DMS114 treated with DMSO at 0.1 percent for 48 hours (cell line): ENCODE measurements around the gene ANKRD13B.
"Not testable (repeated sequence)": the region's sequence is repeated elsewhere in the genome, so short reads cannot be mapped to it uniquely, and the experiment has no call there.

Experiments
- DNase-seq: peaks from one replicate; lab custom pipeline; 2025; ENCODE audit not compliant: unreplicated experiment; lab: John Stamatoyannopoulos, UW

The ANKRD13B gene

DNA sequence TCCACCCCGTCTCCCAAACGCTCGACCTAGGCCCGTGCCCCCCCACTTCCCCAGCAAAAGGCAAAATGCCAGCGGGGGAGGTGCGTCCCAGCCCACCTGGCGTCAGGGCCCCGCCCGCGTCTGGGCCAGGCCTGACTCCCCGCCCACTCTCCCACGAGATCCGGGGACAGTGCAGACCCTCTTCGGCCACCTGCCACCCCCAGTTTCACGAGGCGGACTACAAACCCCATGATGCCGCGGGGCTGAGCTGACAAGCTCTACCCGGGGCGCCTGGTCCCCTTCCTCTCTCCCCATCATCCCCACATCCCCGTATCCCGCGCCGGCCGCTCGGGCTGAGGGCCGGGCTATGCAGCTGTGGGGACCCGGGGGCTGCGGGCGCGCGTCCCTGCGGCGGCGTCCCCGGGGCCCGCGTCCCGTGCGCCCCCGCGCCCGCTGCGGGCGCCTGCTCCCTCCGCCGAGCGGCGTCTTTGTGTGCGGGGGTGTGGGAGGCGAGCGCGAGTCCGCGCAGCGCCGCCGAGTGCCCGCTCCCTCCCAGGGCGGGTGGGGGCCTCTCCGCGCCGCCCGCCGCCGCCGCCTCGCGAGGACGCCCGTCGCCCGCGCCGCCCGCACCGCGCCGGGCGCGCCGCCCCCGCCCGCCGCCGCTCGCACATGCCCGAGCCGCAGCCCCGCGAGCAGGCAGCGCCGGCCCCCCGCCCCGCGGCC lies at the start of gene ANKRD13B:
Gene ANKRD13B (plus strand): TSS at position 283 of the 702 bp plus-strand sequence. CDS start 490 bp downstream, outside the sequence.
- DNase-seq = no peak

DNA sequence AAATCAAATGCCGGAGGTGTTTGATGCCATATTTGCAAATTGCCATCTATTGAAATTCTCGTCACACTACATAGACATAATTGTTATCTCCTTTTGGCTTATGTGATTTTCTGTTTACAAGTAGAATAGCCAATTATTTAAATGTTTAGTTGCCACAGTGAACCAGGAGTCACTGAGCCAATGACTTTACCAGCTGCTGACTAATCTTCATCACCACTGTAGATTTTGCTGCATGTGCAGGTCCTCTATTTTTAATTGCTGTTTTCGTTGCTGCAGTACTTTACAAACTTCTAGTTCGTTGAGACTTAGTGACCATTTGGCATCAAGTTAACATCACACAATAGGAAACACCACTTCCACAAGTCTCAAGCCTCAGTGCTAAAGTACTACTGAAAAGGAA lies 48.9 kb upstream of the ANKRD13B start:
- DNase-seq = no peak

DNA sequence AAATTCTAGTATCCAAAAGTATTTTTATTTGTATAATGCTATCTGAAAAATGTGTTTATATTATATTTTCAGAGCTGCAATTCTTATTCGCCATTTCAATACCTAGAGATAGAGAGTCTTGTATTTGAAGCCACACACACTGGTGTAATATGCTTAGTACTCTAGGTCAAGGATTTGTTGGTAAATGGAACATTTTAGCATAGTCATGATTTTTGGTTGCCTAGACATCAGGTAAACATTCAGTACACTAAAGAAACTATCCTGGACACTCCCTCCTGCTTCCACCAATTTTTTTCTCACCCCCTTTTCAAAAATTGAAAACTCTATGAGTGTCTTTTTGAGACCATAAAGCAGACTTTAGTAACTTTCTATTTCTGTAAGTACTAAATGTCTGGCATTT lies 46.8 kb upstream of the ANKRD13B start:
- no peak for DNase-seq

GRCh38 chr17:29546830-29547229 lies 46.1 kb upstream of the ANKRD13B start:
- no peak for DNase-seq

GRCh38 chr17:29549177-29549923 lies 43.6 kb upstream of the ANKRD13B start:
- DNase-seq = no peak

- DNase-seq = no peak
These were observed 37.1 kb upstream of the ANKRD13B start for GRCh38 chr17:29555840-29556239.

- DNase-seq = no peak
These were observed 35.7 kb upstream of the ANKRD13B start for GRCh38 chr17:29557085-29557738.

DNA sequence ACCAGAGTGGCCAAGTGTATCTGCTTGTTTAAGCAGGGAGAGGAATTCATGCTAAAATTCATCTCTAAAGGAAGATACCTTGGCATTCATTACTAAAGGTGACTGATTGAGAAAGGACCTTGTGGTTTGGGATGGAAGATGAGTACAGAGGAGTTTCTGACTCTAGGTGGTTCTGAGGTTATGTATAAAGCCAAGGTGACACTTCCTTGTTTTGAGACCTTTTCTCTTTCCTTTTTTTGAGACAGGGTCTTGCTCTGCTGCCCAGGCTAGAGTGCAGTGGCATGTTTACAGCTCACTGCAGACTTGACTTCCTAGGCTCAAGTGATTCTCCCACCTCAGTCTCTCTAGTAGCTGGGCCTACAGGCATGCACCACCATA lies 35.2 kb upstream of the ANKRD13B start:
- DNase-seq = no peak

DNA sequence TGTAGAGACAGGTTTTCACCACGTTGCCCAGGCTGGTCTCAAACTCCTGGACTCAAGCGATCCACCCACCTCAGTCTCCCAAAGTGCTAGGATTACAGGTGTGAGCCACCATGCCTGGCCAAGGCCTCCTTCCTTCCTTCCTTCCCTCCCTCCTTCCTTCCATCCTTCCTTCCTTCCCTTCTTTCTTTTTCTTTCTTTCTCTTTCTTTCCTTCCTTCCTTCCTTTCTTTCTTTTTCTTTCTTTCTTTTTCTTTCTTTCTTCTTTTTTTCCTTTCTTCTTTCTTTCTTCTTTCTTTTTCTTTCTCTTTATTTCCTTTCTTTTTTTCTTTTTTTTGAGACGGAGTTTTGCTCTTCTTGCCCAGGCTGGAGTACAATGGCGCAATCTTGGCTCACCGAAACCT lies 34.8 kb upstream of the ANKRD13B start:
- DNase-seq = not testable (repeated sequence)

- no peak for DNase-seq
These were observed 33.3 kb upstream of the ANKRD13B start for GRCh38 chr17:29559640-29560039.

DNA sequence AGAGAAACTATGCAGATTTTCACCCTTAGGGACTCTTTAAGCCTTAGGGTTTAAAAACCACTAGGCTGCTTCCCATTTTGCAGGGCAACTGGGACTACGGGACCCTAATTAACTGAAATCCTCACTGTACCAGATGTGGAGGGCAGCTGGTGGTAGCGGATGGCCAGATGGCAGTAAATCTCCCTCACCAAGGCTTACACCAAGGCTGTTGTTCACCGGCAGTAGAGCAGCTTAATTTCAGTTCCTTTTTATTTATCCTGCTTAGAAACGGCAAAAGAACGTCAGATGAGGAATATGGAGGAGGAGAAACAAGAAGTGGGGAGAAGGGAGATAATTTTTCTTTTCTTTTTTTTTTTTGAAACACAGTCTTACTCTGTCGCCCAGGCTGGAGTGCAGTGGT lies 32.6 kb upstream of the ANKRD13B start:
- DNase-seq = no peak

- DNase-seq = no peak
These were observed 31.1 kb upstream of the ANKRD13B start for GRCh38 chr17:29561554-29562517.

DNA sequence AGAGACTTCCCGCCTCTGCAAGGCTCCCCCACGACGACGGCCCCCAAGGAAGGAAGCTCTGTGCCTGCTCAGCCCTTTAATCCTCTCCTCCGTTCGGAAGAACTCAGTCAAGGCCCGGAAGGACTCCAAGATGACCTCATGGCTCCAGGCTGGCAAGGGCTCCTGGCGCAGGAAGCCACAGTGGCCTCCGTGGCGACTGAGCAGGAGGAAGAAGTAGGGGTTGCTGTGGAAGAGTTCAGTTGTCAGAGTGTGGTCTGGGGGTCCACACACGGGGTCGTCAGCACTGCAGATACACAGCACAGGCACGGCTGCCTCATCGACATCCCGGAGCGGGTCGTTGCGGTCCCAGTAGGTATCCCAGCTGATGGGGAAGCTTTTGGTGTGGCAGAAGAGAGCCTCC lies 30.3 kb upstream of the ANKRD13B start:
- DNase-seq = no peak

- DNase-seq = no peak
These were observed 29.1 kb upstream of the ANKRD13B start for GRCh38 chr17:29563816-29564215.

GRCh38 chr17:29565643-29566472 lies 27.1 kb upstream of the ANKRD13B start:
- DNase-seq = no peak

- no peak for DNase-seq
These were observed 26.2 kb upstream of the ANKRD13B start, which contains the start of gene ABHD15 for GRCh38 chr17:29566473-29567303. Gene ABHD15, minus strand, starts transcription at chr17:29567037. Its CDS starts 71 bp downstream, at chr17:29566966.

- DNase-seq = no peak
These were observed 25.7 kb upstream of the ANKRD13B start for GRCh38 chr17:29567304-29567553.

DNA sequence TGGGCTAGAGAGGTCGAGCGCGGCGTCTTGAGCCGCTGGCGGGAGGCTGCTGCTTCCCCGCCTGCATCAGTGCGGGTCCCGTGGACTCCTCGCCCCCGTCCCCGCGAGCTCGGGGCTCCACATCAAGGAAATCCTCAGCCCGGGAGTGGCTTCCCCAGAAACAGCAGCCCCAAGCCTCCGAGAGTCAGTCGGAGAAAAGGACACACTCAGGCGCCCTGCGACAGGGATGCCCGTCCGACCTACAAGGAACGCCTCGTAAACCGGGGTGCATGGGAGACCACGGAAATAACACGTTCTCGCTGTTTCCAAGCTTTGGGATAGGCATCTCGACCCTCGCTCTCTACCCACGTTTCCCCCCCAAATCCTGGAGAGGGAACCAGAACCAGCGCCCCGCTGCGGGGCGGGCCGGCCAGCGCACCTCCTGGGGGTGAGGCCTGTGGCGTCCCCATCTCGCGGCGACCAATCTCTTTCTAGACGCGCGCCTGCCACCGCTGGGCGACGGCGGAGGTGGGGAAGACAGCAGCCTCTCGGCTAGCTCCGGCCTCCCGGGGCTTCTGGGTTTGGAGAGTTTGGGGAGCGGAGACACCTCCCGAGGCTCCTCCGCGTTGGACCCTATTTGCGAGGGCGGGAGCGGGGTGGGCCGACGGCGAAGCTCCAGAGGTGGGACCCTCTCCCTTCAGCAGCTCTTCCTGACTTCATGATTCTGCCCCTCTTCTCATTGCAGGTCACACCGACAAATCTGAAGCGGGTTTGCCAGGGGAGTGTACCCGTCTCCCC lies 25.2 kb upstream of the ANKRD13B start:
- peak; percentile 49 for DNase-seq
